Astrocyte of the cerebellum (primary cell): Measurements from ENCODE around the gene ZNF609.
A peak's percentile ranks its signal among the peaks of the same experiment; 100 is the strongest.

Experiments
- DNase-seq: peaks from one replicate; pipeline ENCODE4 v3.0.0-alpha.2; 2011; ENCODE audit warnings: low read depth
- H3K4me3 ChIP-seq: 2 replicates; pipeline ENCODE4 v1.5.1; 2011; ENCODE audit warnings: mild to moderate bottlenecking, low read depth, low read length, moderate library complexity
- in situ Hi-C: cut with HindIII; loops from 2 replicates; pipeline ENCODE4 v1.10.0; 2017; ENCODE audit warnings: low sequenced_read_pairs
- TF ChIP-seq, protein P1 (sequence below): IDR thresholded peaks from 2 replicates; pipeline ENCODE4 v1.5.1; 2012; ENCODE audit warnings: low read length, low read depth, moderate library complexity, mild to moderate bottlenecking; ENCODE audit errors: missing control alignments

ZNF609 gene

GRCh38 chr15:64665179-64665578, 204.8 kb downstream of the ZNF609 start:
- in situ Hi-C loops: no loop called here
- H3K4me3 ChIP-seq: no peak overlapping the region
- TF ChIP-seq, protein P1, sequence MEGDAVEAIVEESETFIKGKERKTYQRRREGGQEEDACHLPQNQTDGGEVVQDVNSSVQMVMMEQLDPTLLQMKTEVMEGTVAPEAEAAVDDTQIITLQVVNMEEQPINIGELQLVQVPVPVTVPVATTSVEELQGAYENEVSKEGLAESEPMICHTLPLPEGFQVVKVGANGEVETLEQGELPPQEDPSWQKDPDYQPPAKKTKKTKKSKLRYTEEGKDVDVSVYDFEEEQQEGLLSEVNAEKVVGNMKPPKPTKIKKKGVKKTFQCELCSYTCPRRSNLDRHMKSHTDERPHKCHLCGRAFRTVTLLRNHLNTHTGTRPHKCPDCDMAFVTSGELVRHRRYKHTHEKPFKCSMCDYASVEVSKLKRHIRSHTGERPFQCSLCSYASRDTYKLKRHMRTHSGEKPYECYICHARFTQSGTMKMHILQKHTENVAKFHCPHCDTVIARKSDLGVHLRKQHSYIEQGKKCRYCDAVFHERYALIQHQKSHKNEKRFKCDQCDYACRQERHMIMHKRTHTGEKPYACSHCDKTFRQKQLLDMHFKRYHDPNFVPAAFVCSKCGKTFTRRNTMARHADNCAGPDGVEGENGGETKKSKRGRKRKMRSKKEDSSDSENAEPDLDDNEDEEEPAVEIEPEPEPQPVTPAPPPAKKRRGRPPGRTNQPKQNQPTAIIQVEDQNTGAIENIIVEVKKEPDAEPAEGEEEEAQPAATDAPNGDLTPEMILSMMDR: no peak
- DNase-seq: no peak

GRCh38 chr15:64667736-64668161, 207.4 kb downstream of the ZNF609 start:
- no peak overlapping the region for H3K4me3 ChIP-seq
- peak; percentile 59 for DNase-seq
- in situ Hi-C loops: no loop called here
- TF ChIP-seq, protein P1: no peak

DNA sequence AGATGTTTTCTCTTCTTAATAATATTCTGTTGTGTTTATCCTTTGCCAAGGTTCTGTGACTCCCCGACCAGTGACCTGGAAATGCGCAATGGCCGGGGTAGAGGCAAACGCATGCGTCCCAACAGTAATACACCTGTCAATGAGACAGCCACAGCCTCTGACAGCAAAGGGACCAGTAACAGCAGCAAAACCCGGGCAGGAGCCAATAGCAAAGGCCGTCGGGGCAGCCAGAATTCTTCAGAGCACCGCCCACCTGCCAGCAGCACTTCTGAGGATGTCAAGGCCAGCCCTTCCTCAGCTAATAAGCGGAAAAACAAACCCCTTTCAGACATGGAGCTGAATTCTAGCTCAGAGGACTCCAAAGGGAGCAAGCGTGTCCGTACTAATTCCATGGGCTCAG, 213.5 kb downstream of the ZNF609 start:
- DNase-seq: no peak
- in situ Hi-C loops: no loop called here
- TF ChIP-seq, protein P1: no peak
- no peak overlapping the region for H3K4me3 ChIP-seq

DNA sequence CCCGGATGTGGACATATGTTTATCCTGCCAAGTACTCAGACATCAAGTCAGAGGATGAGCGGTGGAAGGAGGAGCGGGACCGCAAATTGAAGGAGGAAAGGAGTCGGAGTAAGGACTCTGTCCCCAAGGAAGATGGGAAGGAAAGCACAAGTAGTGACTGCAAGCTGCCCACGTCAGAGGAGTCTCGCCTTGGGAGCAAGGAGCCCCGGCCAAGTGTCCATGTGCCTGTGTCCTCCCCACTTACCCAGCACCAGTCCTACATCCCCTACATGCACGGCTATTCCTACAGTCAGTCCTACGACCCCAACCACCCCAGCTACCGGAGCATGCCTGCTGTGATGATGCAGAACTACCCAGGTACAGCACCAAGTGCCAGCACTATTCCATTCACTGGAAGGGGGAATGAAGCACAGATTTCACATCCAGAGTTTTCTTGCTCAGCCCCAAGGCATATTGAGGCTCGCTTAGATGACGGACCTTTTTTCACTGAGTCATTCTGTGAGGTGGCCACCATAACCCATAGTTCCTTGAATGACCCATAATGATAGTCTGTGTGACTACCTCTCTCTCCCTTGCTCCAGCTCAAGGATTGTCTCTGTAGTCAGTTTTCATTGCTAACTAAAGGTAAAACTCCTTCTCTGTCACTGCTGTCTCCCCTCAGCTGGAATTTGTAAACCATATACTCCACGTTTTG, 217.9 kb downstream of the ZNF609 start:
- TF ChIP-seq, protein P1: no peak
- no peak overlapping the region for H3K4me3 ChIP-seq
- in situ Hi-C loops: no loop called here
- no peak for DNase-seq

- no peak overlapping the region for H3K4me3 ChIP-seq
- TF ChIP-seq, protein P1: no peak
- in situ Hi-C loops: loop anchor here (5.0 kb wide), 1 partner anchor 42 kb away; no protein-coding TSS in a partner anchor
- no peak for DNase-seq
Observed at GRCh38 chr15:64680097-64680496, 219.7 kb downstream of the ZNF609 start.

GRCh38 chr15:64681424-64682024, 221.1 kb downstream of the ZNF609 start:
- DNase-seq: peak; percentile 41
- in situ Hi-C loops: loop anchor here (5.0 kb wide), 1 partner anchor 41 kb away; no protein-coding TSS in a partner anchor

More at GRCh38 chr15:64681424-64682024, 221.1 kb downstream of the ZNF609 start:
- TF ChIP-seq, protein P1: peak; percentile 69
- H3K4me3 ChIP-seq: no peak overlapping the region
